Stimulated activated CD4-positive, alpha-beta T cell treated with anti-CD3 and anti-CD28 coated beads, TNF-alpha, amount 100 ng/mL, for 4 hours (primary cell): Measurements from ENCODE around the gene LYPD6.
"Not testable (repeated sequence)": the region's sequence is repeated elsewhere in the genome, so short reads cannot be mapped to it uniquely, and the experiment has no call there.

Source experiments
- DNase-seq, 3 experiments: peaks; one replicate each; pipeline ENCODE4 v3.0.0-alpha.2; 2020; ENCODE audit warnings: low read depth in 3 of 3

The LYPD6 gene

GRCh38 chr2:149451417-149452165 lies 121.2 kb downstream of the LYPD6 start:
- DNase-seq = no peak

- DNase-seq = no peak
Observed at GRCh38 chr2:149456285-149456684, 125.9 kb downstream of the LYPD6 start.

GRCh38 chr2:149458502-149458901 lies 128.1 kb downstream of the LYPD6 start:
- no peak for DNase-seq

DNA sequence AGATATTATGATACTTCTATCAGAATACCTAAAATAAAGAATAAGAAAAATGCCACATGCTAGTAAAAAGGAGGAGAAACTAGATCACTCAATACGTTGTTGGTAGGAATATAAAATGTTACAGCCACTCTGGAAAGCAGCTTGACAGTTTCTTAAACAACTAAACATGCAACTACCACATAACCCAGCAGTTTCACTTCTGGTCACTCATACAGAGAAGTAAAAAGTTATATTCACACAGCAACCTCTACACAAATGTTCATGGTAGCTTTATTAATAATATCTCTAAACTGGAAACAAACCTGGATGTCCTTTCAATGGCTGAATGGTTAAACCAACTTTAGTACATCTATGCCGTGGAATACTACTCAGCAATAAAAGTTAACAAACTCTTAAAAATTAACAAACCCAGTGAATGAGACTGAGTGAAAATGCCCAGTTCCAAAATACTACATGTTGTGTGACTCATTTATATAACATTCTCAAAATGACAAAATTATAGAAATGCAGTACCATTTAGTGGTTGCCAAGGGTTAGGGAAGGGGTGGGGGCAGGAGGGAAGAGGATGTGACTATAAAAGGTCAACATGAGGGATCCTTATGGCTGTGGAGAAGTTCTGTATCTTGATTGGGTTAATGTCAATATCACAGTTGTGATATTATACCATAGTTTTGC lies 133.1 kb downstream of the LYPD6 start:
- DNase-seq = no peak

GRCh38 chr2:149464396-149464795 lies 134.0 kb downstream of the LYPD6 start:
- DNase-seq = no peak

DNA sequence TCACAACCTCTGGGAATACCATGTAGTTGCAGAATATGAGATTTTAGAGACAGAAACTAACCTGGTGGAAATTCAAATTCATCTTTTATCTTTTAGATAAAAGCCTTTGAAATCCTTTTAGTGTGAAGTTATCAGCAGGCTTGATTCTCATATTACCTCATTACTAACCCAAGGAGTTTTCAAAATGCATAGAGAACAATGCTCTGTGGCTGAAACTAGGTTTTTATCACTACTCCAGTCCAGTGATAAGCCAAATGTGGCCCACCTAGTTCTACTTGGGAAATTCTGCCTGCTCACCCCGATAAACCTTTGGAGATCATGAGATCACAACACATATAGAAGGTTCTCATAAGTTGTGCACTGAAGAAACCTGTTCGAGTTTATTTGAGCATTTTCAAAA lies 135.5 kb downstream of the LYPD6 start:
- no peak for DNase-seq

DNA sequence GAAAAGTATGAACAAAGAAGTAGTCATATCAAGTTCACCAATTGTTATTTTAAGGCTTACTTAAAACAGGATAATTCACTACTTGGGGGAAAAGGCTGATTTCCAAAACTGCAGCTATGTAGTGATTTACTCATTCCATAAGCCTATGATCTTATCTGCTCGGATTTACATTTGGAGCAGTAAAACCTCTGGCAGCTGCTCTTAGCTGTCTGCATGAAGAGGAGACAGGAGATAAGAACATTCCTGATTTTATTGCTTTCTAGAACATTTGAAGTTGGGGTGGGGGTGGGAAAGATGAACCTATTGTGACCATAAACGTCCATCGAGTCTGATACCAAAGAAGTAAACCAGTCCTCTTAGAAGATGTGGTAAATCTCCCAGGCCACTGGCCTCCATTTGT lies 136.2 kb downstream of the LYPD6 start:
- no peak for DNase-seq

DNA sequence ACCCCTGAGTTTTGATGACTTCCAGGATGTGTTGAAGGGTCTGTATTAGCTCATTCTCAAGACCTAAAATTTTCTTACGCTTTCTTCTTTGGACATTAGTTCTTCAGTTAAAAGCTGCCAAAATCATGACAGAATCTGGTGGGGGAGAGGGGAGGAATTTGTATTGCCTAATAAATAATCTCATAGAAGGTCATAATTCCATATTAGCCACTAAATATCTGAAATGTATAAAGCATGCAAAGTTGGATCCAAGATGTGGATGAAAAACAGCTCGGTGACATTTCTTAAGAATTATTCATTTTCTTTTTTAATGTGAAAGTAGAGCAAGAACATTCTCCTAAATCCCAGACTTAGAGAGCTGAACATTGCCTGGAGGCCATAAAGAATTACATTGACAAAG lies 137.0 kb downstream of the LYPD6 start:
- DNase-seq = no peak

DNA sequence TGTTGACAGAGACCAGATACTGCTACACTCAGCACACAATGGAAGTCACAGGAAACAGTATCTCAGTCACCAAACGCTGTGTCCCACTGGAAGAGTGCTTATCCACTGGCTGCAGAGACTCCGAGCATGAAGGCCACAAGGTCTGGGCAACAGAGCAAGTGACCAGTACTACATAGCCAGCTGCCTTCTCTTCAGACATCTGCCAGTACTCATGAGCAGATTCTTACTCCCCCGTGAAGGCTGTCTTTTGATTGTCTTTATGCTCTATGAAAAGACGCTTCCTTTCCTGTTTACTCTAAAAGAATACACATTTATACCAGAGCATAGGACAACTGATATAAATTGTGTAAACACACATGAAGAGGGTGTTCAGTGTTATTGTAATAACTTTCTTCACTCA lies 138.2 kb downstream of the LYPD6 start:
- no peak for DNase-seq

- no peak for DNase-seq
Observed at GRCh38 chr2:149470046-149470445, 139.7 kb downstream of the LYPD6 start.

- DNase-seq = no peak
Observed at GRCh38 chr2:149472413-149472812, 142.0 kb downstream of the LYPD6 start.

GRCh38 chr2:149473068-149473467 lies 142.7 kb downstream of the LYPD6 start:
- DNase-seq = no peak

GRCh38 chr2:149473521-149473920 lies 143.1 kb downstream of the LYPD6 start:
- no peak for DNase-seq

DNA sequence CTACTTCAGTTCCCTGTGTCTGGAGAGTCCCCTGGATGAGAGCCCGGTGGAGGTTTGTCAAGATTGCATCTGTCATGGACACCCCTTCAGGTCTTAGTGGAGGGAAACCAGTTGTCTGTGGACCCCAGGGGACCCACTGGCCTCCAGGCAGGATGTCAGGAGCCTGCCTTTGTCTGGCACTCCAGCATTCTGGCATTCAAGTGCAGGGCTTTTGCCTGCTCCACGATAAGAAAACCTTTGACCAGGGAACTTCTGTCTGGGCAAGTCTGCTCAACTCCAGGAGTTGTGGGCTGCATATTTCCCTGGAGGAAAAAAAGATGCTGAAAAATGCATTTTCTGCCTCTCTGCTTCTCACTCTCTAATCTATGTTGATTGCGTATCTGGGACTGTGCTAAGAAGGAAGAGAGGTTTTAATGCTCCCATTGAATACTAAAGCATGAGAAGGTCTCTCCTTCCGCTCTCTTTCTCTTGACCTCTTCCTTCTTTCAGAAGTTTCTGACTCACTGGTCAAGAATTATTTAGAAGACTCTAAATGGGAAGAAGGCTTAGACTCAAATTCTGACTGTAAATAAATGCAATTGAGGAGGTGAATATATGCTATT lies 152.7 kb downstream of the LYPD6 start:
- DNase-seq = no peak

- no peak for DNase-seq
Observed at GRCh38 chr2:149486664-149487063, 156.3 kb downstream of the LYPD6 start.

- no peak for DNase-seq
Observed at GRCh38 chr2:149487189-149487588, 156.8 kb downstream of the LYPD6 start.

GRCh38 chr2:149488706-149489440 lies 158.5 kb downstream of the LYPD6 start:
- DNase-seq = no peak

- no peak for DNase-seq
Observed at GRCh38 chr2:149489452-149489851, 159.1 kb downstream of the LYPD6 start.

GRCh38 chr2:149490296-149490695 lies 159.9 kb downstream of the LYPD6 start:
- no peak for DNase-seq

- DNase-seq = no peak
Observed at GRCh38 chr2:149492923-149493322, 162.5 kb downstream of the LYPD6 start.

GRCh38 chr2:149499204-149499603 lies 168.8 kb downstream of the LYPD6 start:
- DNase-seq = not testable (repeated sequence)

GRCh38 chr2:149506808-149507207 lies 176.4 kb downstream of the LYPD6 start:
- not testable (repeated sequence) for DNase-seq
